Chondrocyte (in vitro differentiated cells): ENCODE measurements around the gene ARFGEF2. TPM values are rescaled to one million over a fixed set of nuclear protein-coding genes. Genes with fewer than 3 reads are reported as not detected.
A peak's percentile ranks its signal among the peaks of the same experiment; 100 is the strongest.

ENCODE experiments used
- DNase-seq: peaks from one replicate; pipeline ENCODE4 v3.0.0; 2021; ENCODE audit warnings: mixed read lengths, low spot score
- H3K27ac Mint-ChIP-seq: one replicate; pipeline ENCODE4 v1.8.0; 2021; ENCODE audit warnings: mild to moderate bottlenecking, moderate library complexity, mixed read lengths; ENCODE audit not compliant: unreplicated experiment
- H3K27me3 Mint-ChIP-seq: 2 replicates; pipeline ENCODE4 v1.8.0; 2021; ENCODE audit warnings: low read depth, mixed read lengths
- H3K36me3 Mint-ChIP-seq: 2 replicates; pipeline ENCODE4 v1.8.0; 2021; ENCODE audit warnings: low read depth, mixed read lengths
- H3K4me1 Mint-ChIP-seq: 2 replicates; pipeline ENCODE4 v1.8.0; 2021; ENCODE audit warnings: low read depth, mild to moderate bottlenecking, mixed read lengths
- H3K4me3 Mint-ChIP-seq: one replicate; pipeline ENCODE4 v1.8.0; 2021; ENCODE audit warnings: mild to moderate bottlenecking, moderate library complexity, mixed read lengths; ENCODE audit not compliant: unreplicated experiment
- H3K9me3 Mint-ChIP-seq: 2 replicates; pipeline ENCODE4 v1.8.0; 2021; ENCODE audit warnings: low read depth, mixed read lengths
- total RNA-seq: library from RNA; stranded (reverse); gene quantifications from 3 replicates; pipeline ENCODE4 v1.2.1, GENCODE V29; 2021
- TF ChIP-seq, protein P1 (sequence below): fragments of 200-600 bp; sonication (generic); IDR thresholded peaks from 2 replicates; pipeline ENCODE4 v1.5.0; 2021; ENCODE audit warnings: antibody characterized with exemption, mild to moderate bottlenecking, moderate library complexity

ARFGEF2 gene
- total RNA-seq, 1 donor from 2014 or later = 31.8 TPM

- TF ChIP-seq, protein P1, sequence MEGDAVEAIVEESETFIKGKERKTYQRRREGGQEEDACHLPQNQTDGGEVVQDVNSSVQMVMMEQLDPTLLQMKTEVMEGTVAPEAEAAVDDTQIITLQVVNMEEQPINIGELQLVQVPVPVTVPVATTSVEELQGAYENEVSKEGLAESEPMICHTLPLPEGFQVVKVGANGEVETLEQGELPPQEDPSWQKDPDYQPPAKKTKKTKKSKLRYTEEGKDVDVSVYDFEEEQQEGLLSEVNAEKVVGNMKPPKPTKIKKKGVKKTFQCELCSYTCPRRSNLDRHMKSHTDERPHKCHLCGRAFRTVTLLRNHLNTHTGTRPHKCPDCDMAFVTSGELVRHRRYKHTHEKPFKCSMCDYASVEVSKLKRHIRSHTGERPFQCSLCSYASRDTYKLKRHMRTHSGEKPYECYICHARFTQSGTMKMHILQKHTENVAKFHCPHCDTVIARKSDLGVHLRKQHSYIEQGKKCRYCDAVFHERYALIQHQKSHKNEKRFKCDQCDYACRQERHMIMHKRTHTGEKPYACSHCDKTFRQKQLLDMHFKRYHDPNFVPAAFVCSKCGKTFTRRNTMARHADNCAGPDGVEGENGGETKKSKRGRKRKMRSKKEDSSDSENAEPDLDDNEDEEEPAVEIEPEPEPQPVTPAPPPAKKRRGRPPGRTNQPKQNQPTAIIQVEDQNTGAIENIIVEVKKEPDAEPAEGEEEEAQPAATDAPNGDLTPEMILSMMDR = no peak
- no peak for DNase-seq
- Mint-ChIP-seq H3K9me3 (peaks cover 4% of the 10 kb centered on the region), H3K27me3 (peaks cover 8% of the 10 kb centered on the region), H3K4me3 (no peak overlapping the region), H3K36me3 (no peaks in the 10 kb centered on the region), H3K27ac (no peak overlapping the region), H3K4me1 (peaks cover 7% of the 10 kb centered on the region)
These were observed 15.2 kb upstream of the ARFGEF2 start for GRCh38 chr20:48906221-48906877.

DNA sequence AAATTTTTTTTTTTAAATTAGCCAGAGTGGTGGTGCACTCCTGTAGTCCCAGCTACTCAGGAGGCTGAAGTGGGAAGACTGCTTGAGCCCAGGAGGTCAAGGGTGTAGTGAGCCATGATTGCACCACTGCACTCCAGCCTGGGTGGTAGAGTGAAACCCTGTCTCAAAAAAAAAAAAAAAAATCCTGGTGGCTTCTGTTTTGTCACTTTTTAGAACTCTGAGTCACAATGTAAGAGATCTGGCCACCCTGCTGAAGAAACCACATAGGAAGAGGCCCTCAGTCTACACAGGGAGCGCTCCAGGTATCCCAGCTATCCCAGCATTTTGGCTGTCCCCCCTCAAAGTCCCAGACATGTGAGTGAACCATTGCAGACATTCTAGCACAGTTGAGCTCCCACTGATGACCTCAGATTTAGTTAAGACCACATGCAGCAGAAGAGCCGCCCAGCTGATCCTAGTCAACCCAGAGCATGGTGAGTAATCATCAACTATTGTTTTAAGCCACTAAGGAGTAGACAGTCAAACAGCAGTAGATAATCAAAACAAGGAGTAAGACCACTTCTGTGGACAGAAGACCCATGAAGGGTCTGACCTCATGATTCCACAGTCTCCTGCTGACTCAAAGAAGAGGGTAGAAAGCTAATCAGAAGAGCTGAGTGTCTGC is 12.7 kb upstream of the ARFGEF2 start:
- Mint-ChIP-seq H3K9me3 (peaks cover 4% of the 10 kb centered on the region), H3K27ac (no peak overlapping the region), H3K4me3 (no peak overlapping the region), H3K4me1 (peaks cover 7% of the 10 kb centered on the region), H3K27me3 (peaks cover 2% of the 10 kb centered on the region), H3K36me3 (no peaks in the 10 kb centered on the region)
- DNase-seq = peak; percentile 15
- TF ChIP-seq, protein P1 = no peak

GRCh38 chr20:48909910-48910309 is 11.6 kb upstream of the ARFGEF2 start:
- no peak overlapping the region for H3K4me3 Mint-ChIP-seq
- H3K27me3 Mint-ChIP-seq = peaks cover 2% of the 10 kb centered on the region
- H3K9me3 Mint-ChIP-seq = peaks cover 4% of the 10 kb centered on the region
- DNase-seq = peak; percentile 9
- TF ChIP-seq, protein P1 = no peak
- H3K4me1 Mint-ChIP-seq = peaks cover 3% of the 10 kb centered on the region
- no peak overlapping the region for H3K27ac Mint-ChIP-seq
- no peaks in the 10 kb centered on the region for H3K36me3 Mint-ChIP-seq

- H3K4me1 Mint-ChIP-seq = no peaks in the 10 kb centered on the region
- H3K9me3 Mint-ChIP-seq = peaks cover 4% of the 10 kb centered on the region
- peak; percentile 6 for DNase-seq
- H3K4me3 Mint-ChIP-seq = no peak overlapping the region
- H3K27me3 Mint-ChIP-seq = peaks cover 2% of the 10 kb centered on the region
- H3K27ac Mint-ChIP-seq = no peak overlapping the region
- no peaks in the 10 kb centered on the region for H3K36me3 Mint-ChIP-seq
- TF ChIP-seq, protein P1 = no peak
These were observed 11.1 kb upstream of the ARFGEF2 start for GRCh38 chr20:48910347-48910781.

DNA sequence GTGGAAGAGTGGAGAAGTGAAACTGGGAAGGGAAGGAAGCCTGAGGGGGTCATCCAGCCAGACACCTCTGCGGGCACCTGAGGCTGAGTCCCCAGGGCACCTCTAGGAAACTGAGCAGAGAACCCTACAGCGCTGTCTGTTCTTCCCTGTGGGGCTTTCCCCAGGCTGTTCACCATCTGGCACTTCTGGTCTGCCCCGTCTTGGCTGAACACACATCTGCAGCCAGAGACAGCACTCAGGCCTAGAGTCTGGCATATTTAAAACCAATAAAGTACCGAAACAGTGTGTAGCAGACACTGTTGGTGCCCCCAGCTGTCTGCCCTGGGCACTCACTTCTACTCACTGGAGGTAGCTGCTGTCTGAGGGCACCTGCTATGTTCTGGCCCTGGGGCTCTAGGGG is 9.4 kb upstream of the ARFGEF2 start:
- Mint-ChIP-seq H3K27ac (no peak overlapping the region), H3K4me1 (no peaks in the 10 kb centered on the region), H3K9me3 (peaks cover 4% of the 10 kb centered on the region), H3K4me3 (no peak overlapping the region), H3K36me3 (no peaks in the 10 kb centered on the region), H3K27me3 (peaks cover 4% of the 10 kb centered on the region)
- peak; percentile 26 for DNase-seq
- TF ChIP-seq, protein P1 = no peak
